ENCODE results near the gene KLRD1. TPM values are rescaled to one million over a fixed set of nuclear protein-coding genes. Genes with fewer than 3 reads are reported as not detected.

The KLRD1 gene, protein sequence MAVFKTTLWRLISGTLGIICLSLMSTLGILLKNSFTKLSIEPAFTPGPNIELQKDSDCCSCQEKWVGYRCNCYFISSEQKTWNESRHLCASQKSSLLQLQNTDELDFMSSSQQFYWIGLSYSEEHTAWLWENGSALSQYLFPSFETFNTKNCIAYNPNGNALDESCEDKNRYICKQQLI
- total RNA-seq, result under 0.01 TPM in 2 replicates

DNA sequence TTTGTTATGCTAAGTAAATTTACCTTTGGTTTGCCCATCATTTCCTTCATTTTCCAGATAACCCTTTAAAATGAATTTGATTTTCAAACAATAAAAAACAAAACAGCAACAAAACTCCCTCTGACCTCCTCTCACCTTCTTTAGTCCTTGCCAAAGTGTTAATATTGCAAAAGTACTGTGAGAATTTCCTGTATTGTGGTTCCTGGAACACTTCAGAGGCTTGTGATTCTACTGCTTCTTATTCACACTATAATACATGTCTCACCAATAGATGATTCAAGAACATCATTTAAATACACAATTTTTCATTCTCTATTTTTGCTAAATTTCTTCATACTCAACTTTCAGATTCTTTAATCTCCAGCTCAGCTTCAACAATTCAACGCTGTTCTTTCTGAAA lies at the start of gene KLRD1:
Gene KLRD1 (plus strand): TSS at position 241 of the 400 bp plus-strand sequence. CDS start 208 bp downstream, outside the sequence.

Other genes starting within 250 kb of the KLRD1 start
- gene CLEC1A, start 208.9 kb upstream of the KLRD1 start, total RNA-seq, result 13.4 and 38.3 TPM in 2 replicates
- not detected in 2 replicates for gene CLEC7A, start 177.7 kb upstream of the KLRD1 start, total RNA-seq
- not detected in 2 replicates for gene OLR1, start 135.7 kb upstream of the KLRD1 start, total RNA-seq
- under 0.01 TPM in 1 of 2 replicates, not detected in the other for gene TMEM52B, start 128.8 kb upstream of the KLRD1 start, total RNA-seq
- gene GABARAPL1, start 95.0 kb upstream of the KLRD1 start, total RNA-seq, result 45.7 and 105 TPM in 2 replicates
- not detected in 2 replicates for gene KLRK1, start 82.2 kb downstream of the KLRD1 start, total RNA-seq
- gene KLRC4, start 101.9 kb downstream of the KLRD1 start, total RNA-seq, result not detected in 2 replicates
- not detected in 2 replicates for gene KLRC3, start 112.7 kb downstream of the KLRD1 start, total RNA-seq
- not detected in 2 replicates for gene KLRC2, start 128.1 kb downstream of the KLRD1 start, total RNA-seq
- gene KLRC1, start 145.5 kb downstream of the KLRD1 start, total RNA-seq, result not detected in 2 replicates
- gene EIF2S3B, start 198.0 kb downstream of the KLRD1 start, total RNA-seq, result 0.96 and 2.6 TPM in 2 replicates